DMS 273 (cell line): ENCODE measurements around the gene IL1R2.

Experiments used
- DNase-seq: peaks from one replicate; lab custom pipeline; 2025; ENCODE audit not compliant: unreplicated experiment; lab: John Stamatoyannopoulos, UW

IL1R2 gene

GRCh38 chr2:101991721-101992145 is at the start of gene IL1R2:
IL1R2 (plus strand) TSS chr2:101991960; CDS start chr2:102008576, 16,616 bp downstream.
- peak; percentile 2 for DNase-seq

GRCh38 chr2:101942851-101943250 is 48.9 kb upstream of the IL1R2 start:
- DNase-seq = no peak

- DNase-seq = no peak
These were observed 45.3 kb upstream of the IL1R2 start for GRCh38 chr2:101946372-101947039.

GRCh38 chr2:101947374-101947773 is 44.4 kb upstream of the IL1R2 start:
- DNase-seq = no peak

- no peak for DNase-seq
These were observed 43.1 kb upstream of the IL1R2 start for GRCh38 chr2:101948625-101949155.

GRCh38 chr2:101949304-101949703 is 42.5 kb upstream of the IL1R2 start:
- DNase-seq = no peak

GRCh38 chr2:101951296-101951695 is 40.5 kb upstream of the IL1R2 start:
- DNase-seq = no peak

GRCh38 chr2:101952551-101952950 is 39.2 kb upstream of the IL1R2 start:
- DNase-seq = no peak

- DNase-seq = no peak
These were observed 35.0 kb upstream of the IL1R2 start for GRCh38 chr2:101956465-101957438.

GRCh38 chr2:101958061-101958460 is 33.7 kb upstream of the IL1R2 start:
- DNase-seq = no peak

- DNase-seq = no peak
These were observed 30.9 kb upstream of the IL1R2 start for GRCh38 chr2:101960819-101961337.

GRCh38 chr2:101961338-101962191 is 30.2 kb upstream of the IL1R2 start:
- DNase-seq = no peak

GRCh38 chr2:101962309-101962708 is 29.5 kb upstream of the IL1R2 start:
- DNase-seq = no peak

GRCh38 chr2:101963198-101963597 is 28.6 kb upstream of the IL1R2 start:
- DNase-seq = no peak

GRCh38 chr2:101967826-101968513 is 23.8 kb upstream of the IL1R2 start:
- DNase-seq = no peak

GRCh38 chr2:101969723-101970122 is 22.0 kb upstream of the IL1R2 start:
- no peak for DNase-seq

- no peak for DNase-seq
These were observed 20.9 kb upstream of the IL1R2 start for GRCh38 chr2:101970901-101971300.

GRCh38 chr2:101971836-101972235 is 19.9 kb upstream of the IL1R2 start:
- DNase-seq = no peak

- no peak for DNase-seq
These were observed 18.9 kb upstream of the IL1R2 start for GRCh38 chr2:101972621-101973434.
